NCI-H526 (cell line): Measurements from ENCODE around the gene DGKB.

Experiments used
- DNase-seq, 2 experiments: peaks; one replicate each; lab custom pipeline; 2025; lab: John Stamatoyannopoulos, UW

The DGKB gene

DNA sequence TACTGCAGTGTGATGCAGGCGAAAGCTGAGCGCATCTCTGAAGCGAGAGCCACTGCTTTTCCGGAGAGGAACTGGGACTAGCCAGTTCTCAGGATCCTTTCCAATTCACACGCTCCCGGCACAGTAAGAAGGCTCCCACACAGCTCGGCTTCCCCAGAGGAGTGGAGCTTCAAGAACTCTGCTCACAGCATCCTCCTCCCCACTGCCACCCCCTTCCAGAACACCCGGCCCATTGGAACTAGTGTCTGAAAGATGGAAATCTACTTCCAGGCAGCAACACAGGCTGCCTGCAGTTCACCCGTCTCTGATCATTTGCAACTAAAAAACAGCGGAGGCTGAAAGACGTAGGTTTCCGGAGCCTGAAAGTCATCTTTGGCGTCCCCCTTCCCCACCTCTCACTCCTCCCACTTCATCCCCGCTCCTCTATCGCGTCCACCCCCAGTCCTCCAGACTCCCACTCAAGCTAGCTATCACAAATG is at the start of gene DGKB:
TSS of gene DGKB (minus strand) at position 163 of the 479 bp plus-strand sequence.
- DNase-seq: no peak

DNA sequence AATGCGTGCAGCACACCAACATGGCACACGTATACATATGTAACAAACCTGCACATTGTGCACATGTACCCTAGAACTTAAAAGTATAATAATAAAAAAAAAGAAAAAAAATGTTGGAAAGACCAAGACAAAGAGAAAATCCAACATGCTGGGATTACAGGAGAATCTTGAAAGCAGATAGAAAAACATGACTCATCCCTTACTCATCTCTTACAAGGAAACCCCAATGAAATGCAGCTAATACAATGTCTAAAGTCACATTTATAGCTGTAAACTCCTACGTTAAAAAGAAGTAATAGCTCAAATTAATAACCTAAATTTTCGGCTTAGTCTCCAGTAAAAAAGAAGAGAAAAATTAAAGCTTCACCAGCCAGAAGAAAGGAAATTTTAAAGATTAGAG is 47.5 kb upstream of the DGKB start:
- no peak for DNase-seq

DNA sequence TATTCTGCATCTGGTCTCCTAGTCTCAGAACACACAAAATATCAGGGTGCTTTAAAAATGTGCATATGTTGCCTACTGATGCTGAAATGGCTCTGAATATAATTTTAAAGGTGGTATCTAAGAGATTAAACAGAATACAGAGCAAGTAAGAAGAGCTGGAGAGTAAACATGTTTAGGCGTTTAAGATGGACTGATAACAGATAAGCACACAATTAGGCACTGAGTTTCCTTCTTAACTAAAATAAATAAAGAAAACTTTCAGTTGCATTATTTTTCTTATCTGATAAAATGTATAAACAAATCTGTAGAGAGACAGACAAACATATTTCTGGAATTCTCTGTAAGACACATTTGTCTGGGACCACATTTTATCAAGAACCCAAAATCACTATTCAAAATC is 35.6 kb upstream of the DGKB start:
- DNase-seq: no peak

DNA sequence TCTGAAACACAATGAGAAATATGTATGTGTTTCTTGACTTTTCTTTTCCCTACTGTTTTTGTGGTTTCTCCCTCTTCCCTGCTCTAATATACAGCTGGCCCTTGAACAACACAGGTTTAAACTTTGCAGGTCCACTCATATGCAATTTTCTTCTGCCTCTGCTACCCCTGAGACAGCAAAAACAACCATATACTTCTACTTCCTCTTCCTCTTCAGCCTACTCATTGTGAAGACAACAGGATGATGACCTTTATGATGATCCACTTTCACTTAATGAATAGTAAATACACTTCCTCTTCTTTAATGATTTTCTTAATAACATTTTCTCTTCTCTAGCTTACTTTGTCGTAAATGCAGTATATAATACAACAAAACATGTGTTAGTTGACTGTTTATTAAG is 35.0 kb upstream of the DGKB start:
- no peak for DNase-seq

DNA sequence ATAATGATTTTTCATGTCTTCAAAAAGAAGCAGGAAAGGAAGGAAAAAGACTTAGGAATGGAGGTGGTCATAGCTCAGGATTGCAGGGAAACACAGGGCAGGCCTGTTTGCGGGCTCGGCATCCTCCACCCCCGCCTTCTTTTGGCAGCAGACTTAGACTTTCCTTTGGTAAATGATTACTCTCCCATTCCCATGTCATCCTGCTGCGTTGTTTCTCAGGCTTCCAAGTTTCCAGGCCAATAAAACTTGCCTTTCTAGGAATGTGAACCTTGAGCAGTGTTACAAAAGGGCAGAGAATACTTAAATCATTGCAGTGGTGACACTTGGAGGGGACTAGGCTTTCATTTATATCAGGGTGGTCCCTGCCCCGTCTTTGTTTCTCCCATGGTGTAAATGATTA is 34.0 kb upstream of the DGKB start:
- no peak for DNase-seq

DNA sequence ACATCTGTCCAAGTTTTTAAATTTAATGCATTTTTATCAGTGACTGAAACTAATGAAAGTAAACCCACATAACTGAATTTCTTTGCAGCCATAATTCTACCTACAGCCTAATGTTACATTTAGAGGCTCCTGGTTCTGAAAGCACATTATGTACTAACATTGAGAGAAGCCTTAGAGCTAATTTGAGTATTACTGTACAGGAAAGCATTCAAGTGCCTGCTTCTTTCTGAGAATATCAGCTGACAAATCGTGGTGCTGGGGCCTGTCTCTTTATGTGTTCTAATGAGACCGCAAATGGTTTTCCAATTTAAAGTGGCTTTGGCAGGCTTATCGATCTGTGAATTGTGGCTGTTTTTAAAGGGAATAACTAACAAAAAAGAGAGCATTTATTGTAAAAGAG is 32.3 kb upstream of the DGKB start:
- DNase-seq: no peak

DNA sequence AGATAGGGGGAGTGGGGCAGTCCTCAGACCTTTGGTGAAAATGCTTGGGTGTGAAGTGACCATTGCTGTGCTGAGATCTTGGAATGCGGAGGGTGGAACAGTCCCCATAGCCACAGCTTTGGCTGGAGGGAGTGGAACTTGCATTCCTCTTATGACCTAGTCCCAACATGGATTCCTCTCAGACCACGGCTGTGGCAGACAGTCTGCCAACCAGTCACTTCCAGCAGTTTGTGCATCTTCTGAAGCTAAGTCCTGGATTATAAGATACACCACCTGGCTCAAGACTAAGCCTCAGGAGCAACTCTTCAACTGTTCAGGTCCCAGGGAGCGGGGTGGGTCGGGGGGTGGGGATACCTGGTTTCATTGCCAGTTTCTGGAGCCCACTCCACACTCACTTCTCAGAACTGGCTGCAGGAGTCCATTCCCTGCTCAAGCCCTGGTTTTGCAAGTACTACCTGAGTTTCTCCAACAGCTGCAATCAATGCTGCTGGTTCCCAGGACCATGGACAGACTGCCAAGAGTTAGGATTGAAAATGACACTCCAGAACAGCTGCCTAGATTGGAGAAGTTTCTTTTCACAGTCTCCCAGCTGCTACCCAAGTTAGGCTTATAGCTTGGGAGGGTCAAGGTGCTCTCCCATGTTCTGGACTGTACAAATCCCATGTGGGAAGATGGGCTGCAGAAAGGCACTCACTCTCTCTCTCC is 29.1 kb upstream of the DGKB start:
- DNase-seq: no peak

DNA sequence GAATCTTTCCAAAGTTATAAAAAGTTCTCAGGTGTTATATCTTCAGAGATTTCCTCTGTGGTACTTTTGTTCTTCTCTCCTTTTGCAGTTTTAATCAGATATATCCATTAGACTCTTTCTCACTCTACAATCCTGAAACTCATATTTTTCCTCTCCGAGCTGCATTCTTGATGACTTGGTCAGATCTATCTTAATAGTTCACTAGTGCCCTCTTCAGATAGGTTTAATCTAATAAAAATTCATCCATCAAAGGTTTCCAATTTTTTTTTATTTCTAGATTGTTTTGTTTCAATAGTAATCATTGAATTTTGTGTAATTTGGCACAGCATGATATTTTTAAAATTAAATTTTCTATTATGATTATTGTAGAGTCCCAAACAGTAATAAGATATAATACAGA is 21.8 kb upstream of the DGKB start:
- no peak for DNase-seq

DNA sequence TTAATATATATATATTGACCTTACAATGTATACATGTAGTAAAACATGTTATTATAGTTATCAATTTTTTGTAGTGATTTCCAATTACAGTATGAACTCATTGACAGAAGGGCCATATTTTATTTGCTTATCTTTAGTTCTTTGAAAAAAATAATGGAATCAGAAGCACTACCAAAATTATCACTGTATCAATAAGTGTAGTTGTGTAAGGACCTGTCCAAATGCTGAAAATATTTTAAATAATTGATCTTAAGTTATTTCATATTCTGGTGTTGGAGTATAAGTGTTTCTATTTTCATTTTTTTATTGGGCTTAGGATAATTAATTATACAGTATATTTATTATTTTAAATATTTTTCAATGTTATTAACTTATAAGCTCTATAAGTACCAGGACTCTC is 8.5 kb upstream of the DGKB start:
- no peak for DNase-seq

DNA sequence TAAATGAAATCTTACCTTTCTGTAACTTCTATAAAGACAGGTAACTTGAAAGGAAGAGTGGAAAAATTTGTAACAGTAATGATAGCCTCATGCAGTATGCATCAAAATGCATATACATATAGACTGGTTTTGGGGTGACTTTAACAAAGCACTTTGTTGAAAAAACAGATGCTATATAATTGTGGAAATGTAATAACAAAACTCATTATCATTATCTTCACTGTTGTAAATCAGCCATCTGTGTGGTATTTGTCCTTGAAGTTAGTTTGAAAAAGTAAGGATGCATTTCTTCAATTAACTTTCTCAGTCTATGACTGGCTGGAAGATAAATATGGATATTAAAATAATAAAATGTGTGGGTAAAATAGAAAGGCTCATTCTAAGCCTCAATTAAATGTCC is 6.1 kb upstream of the DGKB start:
- DNase-seq: no peak

DNA sequence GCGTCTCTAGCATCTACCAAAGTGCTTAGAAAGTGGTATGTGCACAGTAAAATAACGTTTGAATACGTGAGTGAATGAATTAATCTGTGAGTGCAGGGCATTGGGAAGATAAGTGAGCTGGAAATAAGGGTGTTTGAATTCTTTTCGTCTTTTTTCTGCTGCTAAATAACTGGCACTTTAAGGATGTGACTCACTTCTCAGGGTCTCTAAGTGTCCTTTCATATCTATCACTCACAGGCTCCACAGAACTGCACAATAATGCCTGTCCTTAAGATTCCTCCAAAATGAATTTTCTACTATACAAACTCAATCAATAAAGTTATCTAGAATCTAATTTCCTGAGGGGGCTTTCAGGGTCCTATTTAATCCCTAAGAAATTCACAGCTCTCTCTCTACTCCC is 3.2 kb upstream of the DGKB start:
- DNase-seq: no peak

DNA sequence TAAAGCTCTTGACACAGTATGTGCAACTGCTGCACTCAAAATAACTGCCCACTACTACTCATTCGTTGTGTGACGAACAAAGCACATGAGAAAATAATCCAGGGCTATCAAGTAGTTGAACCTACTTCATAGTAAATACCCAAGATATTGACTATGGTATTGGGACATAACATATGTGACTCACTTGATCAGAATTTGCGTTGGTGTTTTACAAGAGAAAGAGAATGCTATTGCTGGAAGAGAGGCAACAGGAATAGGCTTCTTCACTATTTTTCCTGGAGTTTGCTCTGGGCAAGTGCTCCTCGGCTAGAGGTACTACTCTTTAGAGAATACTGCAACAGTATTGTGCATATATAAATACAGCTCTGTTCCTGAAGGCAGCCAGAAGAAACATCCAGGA is 2.5 kb downstream of the DGKB start:
- DNase-seq: no peak

DNA sequence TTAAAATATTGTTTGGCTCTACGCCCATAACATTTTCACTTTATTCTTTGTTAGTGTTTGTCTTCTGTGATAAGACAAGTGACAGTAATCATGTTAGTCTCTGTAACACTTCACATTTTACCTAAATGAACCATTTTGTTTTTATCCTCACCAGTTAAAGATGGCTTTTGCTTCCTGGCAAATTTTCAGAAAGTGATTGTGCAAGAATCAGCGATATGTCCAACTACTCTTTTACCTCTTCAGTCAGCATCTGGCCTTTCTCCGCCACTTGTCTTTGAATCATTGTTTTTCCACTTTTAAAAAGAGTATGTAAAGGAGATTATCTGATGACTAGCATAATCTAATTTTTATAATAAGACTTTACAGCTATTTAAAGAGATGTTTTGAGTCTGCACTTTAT is 3.5 kb downstream of the DGKB start:
- DNase-seq: no peak

DNA sequence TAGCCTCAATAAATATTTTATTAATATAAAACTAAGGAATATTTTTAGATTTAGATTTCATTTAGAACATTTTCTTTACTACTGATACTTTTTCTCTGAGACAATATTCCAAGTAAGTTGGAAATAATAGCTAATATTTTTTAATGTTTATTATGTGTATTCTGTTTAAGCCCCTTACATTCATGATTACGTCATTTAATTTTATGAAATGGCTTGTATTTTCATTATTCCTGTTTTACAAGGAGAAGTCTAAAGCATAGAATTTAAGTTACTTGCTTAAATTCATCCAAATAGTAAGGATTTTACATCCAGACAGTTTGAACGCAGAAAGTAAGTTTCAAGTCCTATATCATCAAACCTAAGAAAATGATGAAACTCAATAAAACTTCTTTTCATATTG is 6.1 kb downstream of the DGKB start:
- no peak for DNase-seq

DNA sequence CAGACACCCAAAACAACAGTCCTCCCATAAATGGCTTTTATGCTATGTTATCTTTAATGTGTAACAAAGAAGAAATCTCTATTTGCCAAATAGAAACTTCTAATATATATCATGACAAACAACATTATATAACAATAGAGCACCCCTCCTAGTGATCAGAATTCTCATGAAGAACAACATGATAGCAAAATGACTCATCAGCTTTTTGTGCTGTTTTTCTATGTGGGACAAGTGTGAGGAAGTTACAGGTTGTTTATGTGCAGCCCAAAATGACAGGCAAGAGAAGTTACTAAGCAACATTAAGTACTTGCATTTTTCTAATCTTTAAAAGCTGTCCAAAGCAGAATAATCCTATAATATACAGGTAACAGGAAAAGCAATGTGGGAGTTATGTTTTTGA is 7.7 kb downstream of the DGKB start:
- no peak for DNase-seq

DNA sequence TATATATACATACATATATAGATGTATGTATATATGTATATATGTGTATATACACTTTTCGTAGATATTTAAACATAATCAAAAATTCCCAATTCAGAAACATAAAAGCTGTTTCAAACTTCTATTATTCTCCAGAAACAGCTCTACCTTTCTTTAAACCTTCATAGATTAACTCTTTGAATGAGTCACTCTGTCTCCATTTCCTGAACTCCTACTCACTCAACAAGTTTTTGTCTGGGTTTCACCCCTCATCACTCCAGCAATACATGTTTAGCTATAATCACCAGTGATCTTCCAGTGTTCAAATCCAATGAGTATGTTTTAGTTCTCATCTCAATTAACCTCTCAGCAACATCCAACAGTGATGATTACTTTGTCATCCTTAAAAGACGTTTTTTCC is 9.6 kb downstream of the DGKB start:
- DNase-seq: no peak

DNA sequence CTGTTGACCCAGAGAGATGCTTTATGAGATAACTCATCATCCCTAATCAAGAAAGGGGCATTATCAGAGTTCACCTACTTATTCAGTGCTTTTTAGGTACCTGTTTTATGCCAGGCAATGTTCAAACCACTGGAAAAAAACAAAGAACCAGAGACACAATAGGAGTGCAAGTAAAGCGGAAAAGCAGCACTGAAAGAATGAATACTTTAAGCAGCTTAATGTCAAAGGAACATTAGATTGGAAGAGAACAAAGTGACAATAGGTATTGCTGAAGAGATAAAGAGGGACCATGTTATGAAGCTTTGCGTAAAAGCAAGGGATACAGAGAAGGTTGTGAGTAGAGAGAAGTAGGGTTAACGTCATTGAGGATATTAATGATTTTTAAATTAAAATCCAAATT is 11.3 kb downstream of the DGKB start:
- DNase-seq: no peak

DNA sequence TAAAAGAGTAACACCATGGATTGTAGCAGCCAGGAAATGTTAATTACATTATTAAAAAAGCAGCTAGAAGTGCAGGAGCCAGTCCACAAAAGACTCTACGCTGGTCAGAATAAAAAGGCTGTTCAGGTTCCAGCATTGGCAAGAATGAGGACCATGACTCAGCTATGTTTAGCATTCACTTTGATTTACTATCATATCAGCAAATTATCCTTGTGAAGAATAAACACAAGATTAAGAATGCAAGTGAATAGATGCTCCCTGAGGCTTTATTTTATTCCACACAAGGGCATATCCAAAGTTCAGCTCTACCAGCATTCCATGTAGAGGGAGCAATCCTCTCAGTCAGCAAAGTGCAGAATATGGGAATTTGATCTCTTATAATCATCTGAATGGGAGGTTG is 13.6 kb downstream of the DGKB start:
- no peak for DNase-seq

DNA sequence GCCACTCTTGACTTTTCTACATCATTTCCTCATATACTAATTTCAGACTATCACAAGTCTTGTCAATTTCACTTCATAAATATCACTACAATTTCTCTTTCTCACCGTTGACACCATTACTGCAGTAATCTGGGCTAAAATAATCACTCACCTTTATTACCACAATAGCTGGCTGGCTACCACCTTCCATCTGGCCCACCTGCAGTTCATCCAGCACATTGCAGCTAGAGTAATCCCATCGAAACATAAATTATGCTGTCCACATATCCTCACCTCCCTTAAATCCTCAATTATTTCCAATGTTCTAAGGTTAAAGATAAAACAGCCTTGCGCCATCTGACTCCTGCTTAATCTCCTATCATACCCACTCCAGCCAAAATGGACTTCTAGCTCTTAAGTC is 16.0 kb downstream of the DGKB start:
- no peak for DNase-seq

DNA sequence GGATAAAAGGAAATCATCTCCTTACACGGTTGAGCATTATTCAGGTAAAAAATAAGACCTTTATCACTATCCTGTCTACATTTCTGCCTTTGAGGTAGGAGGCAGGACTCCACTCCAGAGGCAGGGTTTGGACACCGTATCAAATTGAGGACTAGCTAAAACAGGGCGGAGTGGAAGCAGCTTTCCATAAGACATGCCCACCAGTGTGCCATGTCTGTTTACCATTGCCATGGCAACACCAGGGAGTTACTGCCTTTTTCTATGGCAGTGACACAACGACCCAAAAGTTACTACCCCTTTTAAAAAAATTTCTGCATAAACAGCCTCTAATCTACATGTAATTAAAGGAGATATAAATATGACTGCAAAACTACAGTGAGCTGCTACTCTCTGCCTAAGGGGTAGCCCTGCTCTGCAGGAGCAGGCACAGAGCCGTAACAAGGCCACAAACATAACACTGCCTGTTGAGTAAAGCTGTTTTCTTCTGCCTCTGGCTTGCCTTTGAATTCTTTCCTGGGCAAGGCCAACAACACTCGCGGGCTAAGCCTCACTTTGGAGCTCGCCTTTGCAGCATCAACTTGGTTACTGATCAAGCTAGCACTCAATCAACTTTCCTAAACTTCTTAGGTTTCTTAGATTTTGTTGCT is 26.5 kb downstream of the DGKB start:
- no peak for DNase-seq

DNA sequence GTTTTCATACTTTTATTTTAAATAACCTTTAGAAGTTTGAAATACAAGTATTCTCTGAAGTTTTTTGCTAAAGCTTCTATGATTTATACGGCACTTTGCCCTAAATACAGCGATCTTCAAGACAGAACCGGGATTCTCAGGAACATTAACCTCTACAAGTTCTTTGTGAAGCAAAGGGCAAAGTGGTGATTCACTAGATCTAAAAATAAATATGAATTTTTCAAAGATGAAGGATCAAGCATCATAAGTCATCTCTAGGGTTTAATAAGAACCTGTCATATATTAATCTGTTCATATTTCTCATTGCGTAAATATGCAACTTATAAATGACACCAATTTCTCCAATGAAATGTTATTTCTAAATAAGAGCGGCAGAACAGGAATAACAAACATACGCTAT is 30.7 kb downstream of the DGKB start:
- no peak for DNase-seq

DNA sequence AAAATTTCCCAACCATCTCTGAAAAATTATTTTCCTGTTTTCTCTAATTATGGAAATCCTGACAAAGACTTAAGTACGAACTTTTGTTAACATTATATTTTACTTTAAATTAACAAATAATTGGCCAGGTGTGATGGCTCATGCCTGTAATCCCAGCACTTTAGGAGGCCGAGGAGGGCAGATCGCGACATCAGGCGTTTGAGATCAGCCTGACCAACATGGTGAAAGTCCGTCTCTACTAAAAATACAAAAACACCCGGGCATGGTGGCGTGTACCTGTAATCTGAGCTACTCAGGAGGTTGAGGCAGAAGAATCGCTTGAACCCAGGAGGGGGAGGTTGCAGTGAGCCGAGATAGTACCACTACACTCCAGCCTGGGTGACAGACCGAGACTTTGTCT is 32.2 kb downstream of the DGKB start:
- DNase-seq: no peak

DNA sequence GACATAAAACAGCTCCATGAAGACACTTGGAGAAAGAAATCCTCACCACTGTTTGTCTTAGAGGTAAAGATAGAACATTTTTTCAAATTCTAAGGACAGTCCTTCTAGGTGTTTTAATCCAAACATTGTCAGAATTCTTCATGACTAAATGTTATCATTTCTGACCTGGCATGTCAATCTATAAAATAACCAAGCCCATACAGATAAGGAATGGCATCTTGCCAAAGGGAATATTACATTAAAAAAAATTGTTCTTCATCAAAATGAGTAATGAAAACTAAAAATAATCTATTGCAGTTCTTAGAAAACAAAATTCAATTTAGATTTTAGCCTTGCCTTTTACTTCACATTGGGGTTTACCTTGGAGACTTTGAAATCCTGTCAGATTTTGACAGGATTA is 33.6 kb downstream of the DGKB start:
- DNase-seq: no peak

DNA sequence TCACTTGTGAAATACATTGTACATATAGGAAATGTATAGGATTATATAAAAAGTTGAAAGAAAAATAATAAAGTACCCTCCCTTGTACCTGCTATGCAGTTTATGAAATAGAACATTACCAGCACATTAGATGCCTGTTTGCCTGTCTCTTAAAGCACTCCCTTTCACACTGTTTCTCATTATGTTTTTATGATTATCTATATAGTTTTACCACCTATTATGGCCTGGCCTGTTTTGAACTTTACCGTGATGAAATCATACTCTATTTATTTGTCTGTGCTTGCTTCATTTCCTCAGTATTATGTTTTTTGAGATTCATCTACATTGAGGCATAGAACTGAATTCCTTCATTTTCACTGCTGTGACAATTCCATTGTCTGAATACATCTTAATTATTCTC is 41.1 kb downstream of the DGKB start:
- DNase-seq: no peak
